Measurements from ENCODE around the gene MS4A7. TPM values are rescaled to one million over a fixed set of nuclear protein-coding genes. Genes with fewer than 3 reads are reported as not detected.

The MS4A7 gene
- total RNA-seq, 4 donors from 2014 or later, result 2.5 to 8.9 (median 7.4) TPM

DNA sequence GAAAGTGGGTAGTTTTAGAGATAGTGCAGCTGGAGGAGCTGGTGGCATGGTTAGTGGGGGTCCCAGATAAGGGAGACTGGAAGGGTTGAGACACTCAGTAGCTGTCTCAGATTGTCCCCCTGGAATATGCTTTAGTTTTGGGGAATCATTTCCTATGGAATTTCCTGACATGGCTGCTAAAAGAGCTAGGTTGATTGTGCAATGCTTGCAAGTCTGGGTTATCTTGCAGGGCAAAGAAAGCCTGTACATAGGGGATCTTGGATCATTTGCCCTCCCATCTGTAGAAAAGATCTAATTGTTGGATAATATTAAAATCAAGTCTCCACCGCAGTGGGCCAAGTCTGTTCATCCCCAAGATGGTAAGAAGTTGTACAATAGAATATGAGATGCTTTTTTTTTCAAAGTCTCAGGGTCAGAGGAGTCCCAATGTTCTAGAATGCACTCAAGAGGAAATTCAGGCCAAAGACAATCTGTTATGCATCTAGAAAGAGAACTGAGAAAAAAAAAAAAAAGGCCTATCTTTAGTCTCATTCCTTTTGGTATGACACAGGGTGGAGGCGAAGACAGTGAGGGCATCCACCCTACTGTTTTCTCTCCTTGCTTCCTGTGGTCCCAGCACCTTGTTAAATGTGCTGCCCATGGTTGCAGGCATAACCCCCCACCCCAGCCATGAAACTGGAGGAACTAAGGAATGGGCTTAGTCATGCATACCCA is 31.1 kb upstream of the MS4A7 start:
- Histone ChIP-seq H3K36me3 (no peaks in the 10 kb centered on the region), H3K4me1 (no peaks in the 10 kb centered on the region), H3K27ac (no peak overlapping the region), H3K9me3 (no peaks in the 10 kb centered on the region), H3K27me3 (no peaks in the 10 kb centered on the region), H3K4me3 (no peak overlapping the region)
- ATAC-seq (no peak), DNase-seq (no peak)
- intact Hi-C loops (cut with DNase I; ENCODE audit: low total_unique reads) (no loop called here), in situ Hi-C loops (cut with MboI; ENCODE audit: low sequenced_read_pairs in 4 of 4) (no loop called here)
- TF ChIP-seq POLR2A (IDR thresholded peaks at IDR 0.05), result no peak
- TF ChIP-seq, protein P1, sequence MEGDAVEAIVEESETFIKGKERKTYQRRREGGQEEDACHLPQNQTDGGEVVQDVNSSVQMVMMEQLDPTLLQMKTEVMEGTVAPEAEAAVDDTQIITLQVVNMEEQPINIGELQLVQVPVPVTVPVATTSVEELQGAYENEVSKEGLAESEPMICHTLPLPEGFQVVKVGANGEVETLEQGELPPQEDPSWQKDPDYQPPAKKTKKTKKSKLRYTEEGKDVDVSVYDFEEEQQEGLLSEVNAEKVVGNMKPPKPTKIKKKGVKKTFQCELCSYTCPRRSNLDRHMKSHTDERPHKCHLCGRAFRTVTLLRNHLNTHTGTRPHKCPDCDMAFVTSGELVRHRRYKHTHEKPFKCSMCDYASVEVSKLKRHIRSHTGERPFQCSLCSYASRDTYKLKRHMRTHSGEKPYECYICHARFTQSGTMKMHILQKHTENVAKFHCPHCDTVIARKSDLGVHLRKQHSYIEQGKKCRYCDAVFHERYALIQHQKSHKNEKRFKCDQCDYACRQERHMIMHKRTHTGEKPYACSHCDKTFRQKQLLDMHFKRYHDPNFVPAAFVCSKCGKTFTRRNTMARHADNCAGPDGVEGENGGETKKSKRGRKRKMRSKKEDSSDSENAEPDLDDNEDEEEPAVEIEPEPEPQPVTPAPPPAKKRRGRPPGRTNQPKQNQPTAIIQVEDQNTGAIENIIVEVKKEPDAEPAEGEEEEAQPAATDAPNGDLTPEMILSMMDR (IDR thresholded peaks at IDR 0.05 in 4 of 5, conservative IDR thresholded peaks at IDR 0.05 in 1 of 5), result no peak

DNA sequence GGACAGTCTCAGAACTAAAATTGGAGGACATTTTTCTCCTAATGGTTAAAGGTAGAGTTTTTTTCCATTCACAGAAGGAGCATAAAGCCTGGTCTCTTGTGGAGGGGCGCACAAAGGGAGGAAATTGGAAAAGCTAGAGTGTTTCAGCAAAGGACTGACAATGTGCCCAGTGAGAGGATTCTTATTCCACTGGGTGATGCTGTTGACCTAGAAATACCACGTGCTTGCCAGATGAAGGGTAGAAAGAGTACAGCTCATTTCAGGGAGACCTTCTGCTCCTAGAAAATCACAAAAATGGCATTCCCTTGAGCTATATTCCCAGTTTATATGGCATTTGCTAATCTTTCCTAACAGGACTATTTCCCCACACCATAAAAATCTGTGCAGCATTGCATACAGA is 30.2 kb upstream of the MS4A7 start:
- ATAC-seq (no peak), DNase-seq (no peak)
- intact Hi-C loops (cut with DNase I; ENCODE audit: low total_unique reads) (no loop called here), in situ Hi-C loops (cut with MboI; ENCODE audit: low sequenced_read_pairs in 4 of 4) (no loop called here)
- Histone ChIP-seq H3K4me1 (no peaks in the 10 kb centered on the region), H3K4me3 (no peak overlapping the region), H3K27me3 (no peaks in the 10 kb centered on the region), H3K27ac (no peak overlapping the region), H3K36me3 (no peaks in the 10 kb centered on the region), H3K9me3 (no peaks in the 10 kb centered on the region)
- TF ChIP-seq, protein P1 (IDR thresholded peaks at IDR 0.05 in 4 of 5, conservative IDR thresholded peaks at IDR 0.05 in 1 of 5), result no peak
- no peak for TF ChIP-seq POLR2A (IDR thresholded peaks at IDR 0.05)

DNA sequence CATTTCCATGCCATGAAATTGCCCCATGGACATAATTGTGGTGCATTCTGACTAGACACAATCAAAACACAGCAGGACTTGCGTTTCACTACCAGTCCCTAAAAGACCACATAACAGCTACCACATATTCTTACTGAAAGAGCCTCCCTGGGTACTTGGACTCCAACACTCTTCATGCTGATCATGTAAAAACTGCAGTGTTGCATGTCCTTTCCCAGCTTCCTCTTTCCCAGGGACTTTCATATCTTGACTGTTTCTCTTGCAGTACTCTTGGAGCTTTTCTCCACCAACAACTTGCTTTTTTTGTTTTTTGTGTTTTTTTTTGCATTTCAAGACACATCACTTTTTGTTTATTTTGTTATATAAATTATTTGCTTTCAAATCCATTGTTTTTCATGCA is 28.3 kb upstream of the MS4A7 start:
- DNase-seq (no peak), ATAC-seq (no peak)
- Histone ChIP-seq H3K4me3 (no peak overlapping the region), H3K36me3 (no peaks in the 10 kb centered on the region), H3K9me3 (no peaks in the 10 kb centered on the region), H3K27ac (no peak overlapping the region), H3K4me1 (no peaks in the 10 kb centered on the region), H3K27me3 (no peaks in the 10 kb centered on the region)
- in situ Hi-C loops (cut with MboI; ENCODE audit: low sequenced_read_pairs in 4 of 4), result loop anchor here in 1 of 4 donors (25.0 kb wide), 1 partner anchor 262 kb away; no protein-coding TSS in a partner anchor
- TF ChIP-seq, protein P1 (IDR thresholded peaks at IDR 0.05 in 4 of 5, conservative IDR thresholded peaks at IDR 0.05 in 1 of 5), result no peak
- no peak for TF ChIP-seq POLR2A (IDR thresholded peaks at IDR 0.05)
- intact Hi-C loops (cut with DNase I; ENCODE audit: low total_unique reads), result no loop called here

DNA sequence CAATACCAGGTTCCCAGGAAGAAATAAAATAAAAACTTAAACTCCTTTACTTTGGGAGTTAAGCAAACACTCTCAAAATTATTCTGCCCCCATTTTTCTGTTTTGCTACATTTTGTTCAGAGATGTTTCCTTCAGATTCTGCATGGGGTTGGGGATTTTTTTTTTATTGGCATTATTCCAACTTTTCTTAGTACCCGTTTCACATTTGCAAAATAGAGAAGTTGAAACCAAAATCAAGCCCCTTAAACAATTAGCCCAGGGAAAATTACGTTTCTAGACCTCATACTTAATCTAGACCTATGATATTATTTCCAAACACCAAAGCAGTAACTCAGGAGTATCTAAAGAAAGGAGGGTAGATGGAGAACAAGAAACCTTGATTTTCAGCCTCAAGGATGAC is 20.6 kb upstream of the MS4A7 start:
- ATAC-seq, result no peak
- in situ Hi-C loops (cut with MboI; ENCODE audit: low sequenced_read_pairs in 4 of 4) (loop anchor here in 1 of 4 donors (25.0 kb wide), 1 partner anchor 255 kb away; no protein-coding TSS in a partner anchor), intact Hi-C loops (cut with DNase I; ENCODE audit: low total_unique reads) (no loop called here)

More for the DNA sequence above, 20.6 kb upstream of the MS4A7 start:
- TF ChIP-seq POLR2A (IDR thresholded peaks at IDR 0.05), result no peak
- TF ChIP-seq, protein P1 (IDR thresholded peaks at IDR 0.05 in 4 of 5, conservative IDR thresholded peaks at IDR 0.05 in 1 of 5), result no peak
- Histone ChIP-seq H3K9me3 (no peaks in the 10 kb centered on the region), H3K27ac (no peak overlapping the region), H3K27me3 (no peaks in the 10 kb centered on the region), H3K36me3 (no peaks in the 10 kb centered on the region), H3K4me1 (no peaks in the 10 kb centered on the region), H3K4me3 (no peak overlapping the region)
- DNase-seq, result no peak

All from gastrocnemius medialis (tissue), 4 donors.